RWPE1 (cell line): Measurements from ENCODE around the gene SLC39A11.
A peak's percentile ranks its signal among the peaks of the same experiment; 100 is the strongest.

Source experiments
- CTCF ChIA-PET: fragments of 350-600 bp; sonication (Branson Sonifier 250); formaldehyde crosslinking; extraction: SDS; loops from one replicate; lab custom pipeline; 2021; lab: Yijun Ruan, JAX
- POLR2A ChIA-PET: fragments of 400-600 bp; formaldehyde crosslinking; extraction: SDS; loops from one replicate; lab custom pipeline; 2020; ENCODE audit warnings: antibody characterized with exemption; ENCODE audit not compliant: low non-redundant PET; lab: Yijun Ruan, JAX
- DNase-seq: peaks from one replicate; pipeline ENCODE4 v3.0.0; 2012; ENCODE audit warnings: low spot score
- H3K27ac ChIP-seq: fragments of 450-650 bp; 2 replicates; pipeline ENCODE4 v1.5.1; 2017
- TF ChIP-seq, protein P1 (sequence below): fragments of 450-650 bp; conservative IDR thresholded peaks from 2 replicates; pipeline ENCODE4 v1.5.1; 2017; ENCODE audit warnings: low read depth, mild to moderate bottlenecking

Gene SLC39A11

DNA sequence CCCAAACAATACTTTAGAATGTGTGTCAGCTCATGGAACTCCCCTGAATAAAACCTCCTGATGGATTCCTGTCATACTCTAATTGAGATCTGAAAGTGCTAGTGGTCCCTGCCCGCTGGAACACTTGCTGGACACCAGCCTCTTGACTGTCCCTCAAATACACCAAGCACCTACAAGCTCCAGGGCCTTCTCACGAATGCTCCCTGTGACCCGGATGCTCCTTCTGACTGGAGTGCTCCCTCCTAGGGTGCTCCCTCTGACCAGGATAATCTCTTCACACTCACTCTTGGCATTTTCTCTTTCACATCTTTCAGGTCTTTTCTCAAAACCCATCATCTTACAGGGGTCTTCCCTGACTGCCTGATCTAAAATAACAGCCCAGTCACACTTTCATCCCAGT is 205.9 kb downstream of the SLC39A11 start:
- POLR2A ChIA-PET = no interaction called here

DNA sequence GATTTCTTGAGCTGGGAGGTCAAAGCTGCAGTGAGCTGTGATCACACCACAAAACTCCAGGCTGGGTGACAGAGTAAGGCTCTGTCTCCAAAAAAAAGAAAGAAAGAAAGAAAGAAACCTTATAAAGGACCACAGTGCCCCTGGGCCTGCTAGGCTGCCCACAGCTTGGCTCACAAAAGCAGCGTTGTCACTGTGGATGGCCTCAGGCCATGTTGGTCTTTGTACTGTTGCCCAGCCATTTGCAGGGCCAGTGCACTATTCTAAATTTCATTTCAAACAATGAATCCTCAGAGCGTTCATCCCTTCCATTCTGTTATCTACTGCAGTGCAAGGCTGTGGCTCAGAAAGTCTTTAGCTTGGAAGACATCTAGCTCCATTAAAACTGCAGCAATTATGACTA is 208.4 kb downstream of the SLC39A11 start:
- DNase-seq = no peak
- TF ChIP-seq, protein P1, sequence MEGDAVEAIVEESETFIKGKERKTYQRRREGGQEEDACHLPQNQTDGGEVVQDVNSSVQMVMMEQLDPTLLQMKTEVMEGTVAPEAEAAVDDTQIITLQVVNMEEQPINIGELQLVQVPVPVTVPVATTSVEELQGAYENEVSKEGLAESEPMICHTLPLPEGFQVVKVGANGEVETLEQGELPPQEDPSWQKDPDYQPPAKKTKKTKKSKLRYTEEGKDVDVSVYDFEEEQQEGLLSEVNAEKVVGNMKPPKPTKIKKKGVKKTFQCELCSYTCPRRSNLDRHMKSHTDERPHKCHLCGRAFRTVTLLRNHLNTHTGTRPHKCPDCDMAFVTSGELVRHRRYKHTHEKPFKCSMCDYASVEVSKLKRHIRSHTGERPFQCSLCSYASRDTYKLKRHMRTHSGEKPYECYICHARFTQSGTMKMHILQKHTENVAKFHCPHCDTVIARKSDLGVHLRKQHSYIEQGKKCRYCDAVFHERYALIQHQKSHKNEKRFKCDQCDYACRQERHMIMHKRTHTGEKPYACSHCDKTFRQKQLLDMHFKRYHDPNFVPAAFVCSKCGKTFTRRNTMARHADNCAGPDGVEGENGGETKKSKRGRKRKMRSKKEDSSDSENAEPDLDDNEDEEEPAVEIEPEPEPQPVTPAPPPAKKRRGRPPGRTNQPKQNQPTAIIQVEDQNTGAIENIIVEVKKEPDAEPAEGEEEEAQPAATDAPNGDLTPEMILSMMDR = no peak
- CTCF ChIA-PET = no interaction called here
- POLR2A ChIA-PET = no interaction called here
- H3K27ac ChIP-seq = no peak overlapping the region

More for the DNA sequence above, 205.9 kb downstream of the SLC39A11 start:
- TF ChIP-seq, protein P1 = no peak
- CTCF ChIA-PET = no interaction called here
- no peak for DNase-seq
- no peak overlapping the region for H3K27ac ChIP-seq

DNA sequence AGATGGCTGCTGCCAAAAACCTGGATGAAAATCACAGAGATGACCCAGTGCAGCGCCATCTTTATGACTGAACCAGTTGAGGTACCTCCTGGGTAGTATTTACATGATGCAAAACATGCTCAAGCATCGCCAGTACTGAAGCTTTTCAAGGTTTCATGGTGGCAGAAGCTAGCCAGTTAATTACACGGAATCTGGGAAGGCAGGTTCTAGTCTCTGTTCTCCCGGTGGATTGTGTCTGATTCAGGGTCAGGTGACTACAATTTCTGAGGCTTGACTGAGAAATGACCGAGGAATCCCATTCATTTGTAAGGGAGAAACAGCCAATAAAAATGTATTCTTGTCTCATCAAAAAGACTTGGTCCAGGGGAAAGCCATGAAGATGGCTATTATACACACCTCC is 209.1 kb downstream of the SLC39A11 start:
- no peak overlapping the region for H3K27ac ChIP-seq
- TF ChIP-seq, protein P1 = no peak
- ChIA-PET POLR2A (no interaction called here), CTCF (no interaction called here)
- no peak for DNase-seq

DNA sequence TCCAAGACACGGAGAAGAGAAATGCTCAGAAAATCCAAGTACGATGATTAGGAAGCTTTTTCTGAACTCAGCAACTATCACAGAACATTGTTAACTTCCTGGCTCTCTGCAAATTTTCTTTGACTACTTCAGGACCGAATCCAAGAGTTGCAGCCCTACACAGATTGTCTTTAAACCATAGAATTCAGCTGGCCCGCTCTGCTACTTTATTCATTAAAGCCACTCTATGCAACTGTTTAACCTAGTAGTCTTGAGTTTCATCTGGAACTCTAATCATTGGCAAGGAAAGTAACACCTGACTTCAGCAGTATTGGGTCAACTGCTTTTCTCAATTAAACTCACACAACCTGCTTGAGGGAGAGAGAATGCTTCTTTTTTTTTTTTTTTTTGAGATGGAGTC is 210.1 kb downstream of the SLC39A11 start:
- no peak overlapping the region for H3K27ac ChIP-seq
- ChIA-PET CTCF (no interaction called here), POLR2A (no interaction called here)
- TF ChIP-seq, protein P1 = no peak
- no peak for DNase-seq

DNA sequence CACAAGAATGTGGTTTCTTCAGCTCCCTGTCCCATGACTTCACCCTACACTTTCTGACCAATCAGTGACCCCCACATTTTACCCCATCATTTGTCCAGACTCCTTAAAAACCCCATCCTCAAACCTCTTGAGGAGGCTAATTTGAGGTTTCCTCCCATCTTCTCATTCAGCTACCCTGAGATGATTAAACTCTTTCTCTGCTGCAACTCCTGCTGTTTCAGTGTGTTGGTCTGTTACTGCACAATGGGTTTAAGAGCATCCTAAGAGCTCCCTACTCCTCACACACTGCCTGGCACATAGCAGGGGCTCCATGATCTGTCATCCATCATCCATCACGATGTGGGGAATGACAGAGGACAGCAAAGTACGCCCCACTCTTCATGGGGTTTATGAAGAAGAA is 212.6 kb downstream of the SLC39A11 start:
- H3K27ac ChIP-seq = no peak overlapping the region
- CTCF ChIA-PET = interaction anchor here (0.7 kb wide), 1 partner anchor 155 kb away, joined by 3 read pairs; no protein-coding TSS in a partner anchor

DNA sequence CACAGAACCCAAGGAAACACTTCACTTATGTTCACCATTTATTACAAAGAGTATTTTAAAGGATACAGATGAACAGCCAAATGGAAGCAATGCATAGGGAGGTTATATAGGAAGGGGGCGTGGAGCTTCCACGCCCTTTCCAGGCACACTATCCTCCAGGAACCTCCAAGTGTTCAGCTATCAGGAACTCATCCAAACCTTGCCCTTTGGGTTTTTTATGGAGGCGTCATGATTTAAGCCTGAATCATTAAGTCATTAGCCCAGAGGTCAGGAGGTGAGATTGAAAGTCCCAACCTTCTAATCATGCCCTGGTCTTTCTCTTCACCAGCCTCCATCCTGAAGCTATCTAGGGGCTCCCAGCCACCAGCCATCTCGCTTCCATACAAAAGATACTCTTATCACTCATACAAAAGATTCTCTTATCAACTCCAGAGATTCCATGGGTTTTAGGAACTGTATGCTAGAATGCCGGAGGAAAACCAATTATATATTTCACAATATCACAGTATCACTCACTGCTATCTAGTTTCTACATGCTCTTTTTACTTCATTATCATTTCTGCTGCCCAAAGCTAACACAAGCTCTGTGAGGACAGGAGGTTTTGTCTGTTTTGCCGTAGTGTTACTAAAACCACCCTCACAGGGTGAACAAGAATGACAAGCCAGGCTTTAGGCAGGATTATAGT is 213.4 kb downstream of the SLC39A11 start:
- ChIA-PET POLR2A (no interaction called here), CTCF (interaction anchor here (0.7 kb wide), 1 partner anchor 154 kb away, joined by 3 read pairs; no protein-coding TSS in a partner anchor)
- TF ChIP-seq, protein P1 = no peak
- DNase-seq = peak; percentile 34
- no peak overlapping the region for H3K27ac ChIP-seq

More for the DNA sequence above, 212.6 kb downstream of the SLC39A11 start:
- TF ChIP-seq, protein P1 = no peak
- DNase-seq = no peak
- POLR2A ChIA-PET = no interaction called here
